ENCODE results near the gene MARCO. TPM values are rescaled to one million over a fixed set of nuclear protein-coding genes. Genes with fewer than 3 reads are reported as not detected.

The MARCO gene
- total and polyA plus RNA-seq, 2 of the 8 experiments (the other 6 are each of a cell fraction or from before 2014, with no cell fraction given): not detected

- Histone ChIP-seq H2BK12ac (ENCODE audit: low read depth, low read length) (no peak overlapping the region), H3K4me3 (ENCODE audit: extremely low read depth in 1 of 4, insufficient read depth in 2 of 4, low read depth in 3 of 4, low read length in 4 of 4) (no peak overlapping the region), H3K14ac (ENCODE audit: insufficient read length) (no peak overlapping the region), H2AK5ac (ENCODE audit: low read depth, low read length) (no peak overlapping the region), H3K79me2 (ENCODE audit: control insufficient read depth in 1 of 2, insufficient read depth in 2 of 2, low read length in 2 of 2) (no peaks in the 10 kb centered on the region), H3K4me2 (ENCODE audit: insufficient read depth in 1 of 2, low read depth in 2 of 2, low read length in 2 of 2) (no peak overlapping the region), H2BK20ac (ENCODE audit: low read length) (no peak overlapping the region), H3K27ac (ENCODE audit: low read depth, low read length) (no peak overlapping the region), H3K4me1 (replicated peaks in 1 of 4; ENCODE audit: control insufficient read depth in 3 of 4, insufficient read depth in 4 of 4, low read length in 3 of 4) (peaks cover 0 to 3% (median 0%) of the 10 kb centered on the region in 4 experiments; a peak in 3 of 7 replicates), H2BK5ac (ENCODE audit: low read depth, low read length) (no peak overlapping the region), H3K23ac (ENCODE audit: insufficient read length) (no peak overlapping the region), H3K56ac (replicated peaks; ENCODE audit: insufficient read length, low read depth, low read length) (no peak overlapping the region), H3K23me2 (ENCODE audit: low read depth, low read length) (no peaks in the 10 kb centered on the region), H4K8ac (ENCODE audit: extremely low read depth, insufficient read depth, low read length) (no peak overlapping the region), H4K20me1 (replicated peaks in 1 of 2; ENCODE audit: control insufficient read depth in 1 of 2, insufficient read depth in 2 of 2, low read length in 2 of 2) (no peaks in the 10 kb centered on the region), H2AFZ (ENCODE audit: low read length) (no peak overlapping the region), H3K27me3 (replicated peaks in 1 of 4; ENCODE audit: control insufficient read depth in 3 of 4, extremely low read depth in 1 of 4, insufficient read depth in 3 of 4, low read length in 3 of 4) (peaks cover 0 to 5% (median 0%) of the 10 kb centered on the region in 4 experiments; a peak in 1 of 7 replicates), H3K36me3 (ENCODE audit: control insufficient read depth in 2 of 4, insufficient read depth in 4 of 4, low read length in 3 of 4) (no peaks in the 10 kb centered on the region), H3K4ac (replicated peaks; ENCODE audit: insufficient read length, low read depth, low read length) (no peak overlapping the region), H3K9ac (replicated peaks in 1 of 4; ENCODE audit: extremely low read depth in 1 of 4, low read depth in 3 of 4, low read length in 3 of 4) (no peak overlapping the region), H4K91ac (replicated peaks; ENCODE audit: insufficient read length, low read length) (no peak overlapping the region), H3K18ac (ENCODE audit: extremely low read depth, low read length) (no peak overlapping the region), H2BK15ac (ENCODE audit: low read length) (no peak overlapping the region), H3K9me3 (ENCODE audit: insufficient read depth in 2 of 2, low read depth in 1 of 2, low read length in 1 of 2) (no peaks in the 10 kb centered on the region), H2BK120ac (replicated peaks; ENCODE audit: low read depth, low read length) (no peak overlapping the region), H4K5ac (ENCODE audit: insufficient read length, low read depth, low read length) (no peak overlapping the region), H3K79me1 (ENCODE audit: low read depth, low read length) (no peaks in the 10 kb centered on the region)
- no peak for DNase-seq (ENCODE audit: low read depth in 1 of 2, low spot score in 2 of 2)
- 92% methylated on average over 16 of the region's 16 CpGs; no CpG with 5 or more reads in 1 of the 2 experiments for WGBS, 2 experiments (ENCODE audit: extremely low coverage in 1 of 2, insufficient coverage in 1 of 2, insufficient read length in 1 of 2, insufficient replicate concordance in 2 of 2, low coverage in 1 of 2, low lambda C conversion rate in 2 of 2, missing lambda C conversion rate in 1 of 2)
- POLR2A ChIA-PET (ENCODE audit: partially characterized antibody): no interaction called here
- CTCF ChIA-PET (ENCODE audit: partially characterized antibody): no interaction called here
- FAIRE-seq: no peak
- TF ChIP-seq ATF2 (IDR thresholded peaks at IDR 0.05; ENCODE audit: low read length): no peak
- TF ChIP-seq SRF (IDR thresholded peaks at IDR 0.05; ENCODE audit: low read depth, low read length): no peak
- TF ChIP-seq CREB1 (IDR thresholded peaks at IDR 0.05): no peak
- TF ChIP-seq GTF2F1 (IDR thresholded peaks at IDR 0.05; ENCODE audit: borderline replicate concordance, low read depth, low read length): no peak
- no peak for TF ChIP-seq YY1 (IDR thresholded peaks at IDR 0.05; ENCODE audit: low read depth, low read length)
- TF ChIP-seq EP300 (IDR thresholded peaks at IDR 0.05; ENCODE audit: borderline replicate concordance in 1 of 2, low read depth in 2 of 2, low read length in 2 of 2): no peak
- TF ChIP-seq POU5F1 (IDR thresholded peaks at IDR 0.05; ENCODE audit: low read depth, low read length): no peak
- TF ChIP-seq TAF1 (IDR thresholded peaks at IDR 0.05; ENCODE audit: low read depth, low read length): no peak
- no peak for TF ChIP-seq POLR2AphosphoS5 (IDR thresholded peaks at IDR 0.05; ENCODE audit: low read depth, low read length)
- no peak for TF ChIP-seq CTBP2 (IDR thresholded peaks at IDR 0.05; ENCODE audit: borderline replicate concordance, insufficient read depth, insufficient read length, low read length)
- TF ChIP-seq, protein P1, sequence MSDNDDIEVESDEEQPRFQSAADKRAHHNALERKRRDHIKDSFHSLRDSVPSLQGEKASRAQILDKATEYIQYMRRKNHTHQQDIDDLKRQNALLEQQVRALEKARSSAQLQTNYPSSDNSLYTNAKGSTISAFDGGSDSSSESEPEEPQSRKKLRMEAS (IDR thresholded peaks at IDR 0.05): no peak
- no peak for TF ChIP-seq CEBPB (IDR thresholded peaks at IDR 0.05; ENCODE audit: low read depth, low read length)
Measured at GRCh38 chr2:118969734-118970395, 27.9 kb downstream of the MARCO start.

Data from H1 (cell line).